K562 treated with DMSO at 1 percent for 48 hours (cell line): ENCODE results near the gene NUDCD2. TPM values are rescaled to one million over a fixed set of nuclear protein-coding genes. Genes with fewer than 3 reads are reported as not detected.

Experiments used
- total RNA-seq: library from RNA; unstranded; fragments of 300-600 nt; gene quantifications from 2 replicates; pipeline ENCODE4 v1.2.3, GENCODE V29; 2022; ENCODE audit warnings: low replicate concordance; ENCODE audit errors: extremely low read depth

NUDCD2 gene
- total RNA-seq = not detected in 2 replicates

DNA sequence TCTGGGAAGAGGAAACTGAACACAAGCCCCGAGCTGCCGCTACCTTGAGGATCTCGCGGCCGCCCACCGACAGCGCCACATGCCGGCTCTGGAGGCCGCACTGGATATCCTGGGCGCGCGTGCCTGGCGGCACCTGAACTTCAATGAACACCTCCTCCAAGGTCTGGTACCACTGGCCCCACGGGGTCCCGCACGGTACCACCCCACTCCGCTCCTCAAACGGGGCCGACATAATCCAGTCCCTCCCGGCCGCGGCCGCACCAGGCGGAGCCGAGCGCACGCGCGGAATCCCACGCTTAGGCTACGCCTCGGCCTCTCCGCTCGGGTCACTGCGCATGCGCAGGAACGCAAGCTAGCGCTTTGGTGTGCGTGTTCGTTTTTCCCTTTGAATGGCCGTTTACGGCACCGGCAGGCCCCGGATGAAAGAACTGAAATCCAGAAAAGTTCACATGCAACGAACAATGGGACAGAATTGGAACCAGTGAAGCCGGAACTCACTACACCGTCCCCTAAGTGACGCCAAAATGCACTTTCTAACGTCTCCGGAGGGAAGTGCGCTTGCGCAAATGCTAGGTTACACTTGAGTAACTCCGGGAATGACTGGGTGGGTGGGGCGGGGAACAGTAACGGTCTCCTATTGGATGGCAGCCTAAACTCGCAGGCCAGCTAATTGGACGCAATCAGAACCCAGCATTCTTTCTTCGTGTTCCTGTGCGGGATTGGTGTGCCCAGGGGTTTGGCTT is at the start of gene NUDCD2:
TSS of gene NUDCD2 (minus strand) at position 284 of the 743 bp plus-strand sequence. CDS start at position 232, 52 bp downstream.

DNA sequence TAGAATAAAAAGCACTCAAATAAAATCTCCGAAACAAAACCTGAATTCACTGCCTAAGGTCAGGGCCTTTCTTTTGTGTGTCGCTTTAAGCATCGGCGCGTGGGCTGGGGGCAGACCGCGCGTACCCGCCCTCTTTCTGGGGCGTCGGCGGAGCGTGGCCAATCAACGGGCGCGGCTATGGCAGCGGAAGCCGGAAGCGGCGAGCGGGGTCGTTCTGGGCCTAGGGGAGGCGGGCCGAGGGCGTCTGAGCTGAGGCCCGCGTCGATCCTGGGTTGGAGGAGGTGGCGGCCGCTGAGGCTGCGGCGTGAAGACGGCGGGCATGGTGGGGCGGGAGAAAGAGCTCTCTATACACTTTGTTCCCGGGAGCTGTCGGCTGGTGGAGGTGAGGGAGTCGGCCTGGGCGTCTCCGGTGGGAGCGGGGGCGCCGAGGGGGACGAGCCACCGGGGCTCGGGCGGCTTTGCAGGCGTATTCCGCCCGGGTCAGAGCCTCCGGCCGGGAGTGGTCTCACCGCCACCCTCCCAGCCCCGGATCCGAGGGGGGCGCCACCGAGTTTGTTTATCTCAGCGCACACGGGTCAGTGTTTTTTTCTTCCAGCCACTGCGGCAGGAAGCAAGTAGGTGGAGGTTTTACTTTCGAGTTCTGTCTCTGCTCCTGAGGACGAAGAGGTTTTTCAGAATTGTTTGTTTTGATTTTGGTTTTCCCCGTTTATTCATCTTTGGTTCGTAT is 45.6 kb upstream of the NUDCD2 start, which contains the start of gene MAT2B:
TSS of gene MAT2B (plus strand) at position 252 of the 727 bp plus-strand sequence. CDS start at position 320, 68 bp downstream.

GRCh38 chr5:163460562-163461171 is 765 bp upstream of the NUDCD2 start, which contains the start of gene HMMR:
TSS of gene HMMR (plus strand) at chr5:163460632. CDS start at chr5:163460693, 61 bp downstream.

GRCh38 chr5:163437309-163438182 is 22.4 kb downstream of the NUDCD2 start, which contains the start of gene CCNG1:
TSS of gene CCNG1 (plus strand) at chr5:163437595. CDS start at chr5:163439257, 1,662 bp downstream.

Other genes with a start within 250 kb of the NUDCD2 start
- not detected in 2 replicates for gene CCNG1, start 22.5 kb downstream of the NUDCD2 start, total RNA-seq
- gene HMMR, start 530 bp upstream of the NUDCD2 start, total RNA-seq = not detected in 2 replicates
- gene MAT2B, start 45.5 kb upstream of the NUDCD2 start, total RNA-seq = not detected in 2 replicates